ENCODE results near the gene MED12L.

MED12L gene

DNA sequence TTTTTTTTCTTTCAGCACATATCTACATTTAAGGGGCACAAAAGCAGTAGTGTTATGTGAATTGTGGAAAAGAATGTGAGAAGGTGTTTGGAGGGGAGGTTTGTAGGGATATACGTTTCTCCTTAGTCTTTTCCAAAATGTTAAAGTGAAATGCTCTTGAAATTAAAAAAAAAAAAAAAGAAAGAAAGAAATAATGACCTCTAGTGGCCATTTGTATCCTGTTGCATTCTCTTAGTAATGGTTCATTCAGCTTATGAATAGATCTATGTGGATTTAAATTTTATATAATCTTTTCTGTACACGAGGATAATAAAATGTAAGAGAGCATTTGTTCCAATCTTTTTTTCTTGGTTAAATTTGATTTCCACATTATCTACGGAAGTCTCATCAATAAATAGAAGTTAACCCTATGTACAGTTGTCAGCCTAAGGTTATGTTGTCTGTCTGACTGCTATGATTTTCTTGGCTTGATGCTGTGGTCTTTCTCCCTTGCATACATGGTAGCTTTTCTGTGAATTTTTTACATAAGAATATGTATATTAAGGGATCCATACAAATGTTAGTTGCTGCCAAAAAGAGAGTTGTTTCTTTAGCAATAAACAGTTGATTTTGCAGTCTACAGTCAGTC, 242.2 kb downstream of the MED12L start:
- TF ChIP-seq, protein P1, sequence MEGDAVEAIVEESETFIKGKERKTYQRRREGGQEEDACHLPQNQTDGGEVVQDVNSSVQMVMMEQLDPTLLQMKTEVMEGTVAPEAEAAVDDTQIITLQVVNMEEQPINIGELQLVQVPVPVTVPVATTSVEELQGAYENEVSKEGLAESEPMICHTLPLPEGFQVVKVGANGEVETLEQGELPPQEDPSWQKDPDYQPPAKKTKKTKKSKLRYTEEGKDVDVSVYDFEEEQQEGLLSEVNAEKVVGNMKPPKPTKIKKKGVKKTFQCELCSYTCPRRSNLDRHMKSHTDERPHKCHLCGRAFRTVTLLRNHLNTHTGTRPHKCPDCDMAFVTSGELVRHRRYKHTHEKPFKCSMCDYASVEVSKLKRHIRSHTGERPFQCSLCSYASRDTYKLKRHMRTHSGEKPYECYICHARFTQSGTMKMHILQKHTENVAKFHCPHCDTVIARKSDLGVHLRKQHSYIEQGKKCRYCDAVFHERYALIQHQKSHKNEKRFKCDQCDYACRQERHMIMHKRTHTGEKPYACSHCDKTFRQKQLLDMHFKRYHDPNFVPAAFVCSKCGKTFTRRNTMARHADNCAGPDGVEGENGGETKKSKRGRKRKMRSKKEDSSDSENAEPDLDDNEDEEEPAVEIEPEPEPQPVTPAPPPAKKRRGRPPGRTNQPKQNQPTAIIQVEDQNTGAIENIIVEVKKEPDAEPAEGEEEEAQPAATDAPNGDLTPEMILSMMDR (IDR thresholded peaks at IDR 0.05), result peak; percentile 70

DNA sequence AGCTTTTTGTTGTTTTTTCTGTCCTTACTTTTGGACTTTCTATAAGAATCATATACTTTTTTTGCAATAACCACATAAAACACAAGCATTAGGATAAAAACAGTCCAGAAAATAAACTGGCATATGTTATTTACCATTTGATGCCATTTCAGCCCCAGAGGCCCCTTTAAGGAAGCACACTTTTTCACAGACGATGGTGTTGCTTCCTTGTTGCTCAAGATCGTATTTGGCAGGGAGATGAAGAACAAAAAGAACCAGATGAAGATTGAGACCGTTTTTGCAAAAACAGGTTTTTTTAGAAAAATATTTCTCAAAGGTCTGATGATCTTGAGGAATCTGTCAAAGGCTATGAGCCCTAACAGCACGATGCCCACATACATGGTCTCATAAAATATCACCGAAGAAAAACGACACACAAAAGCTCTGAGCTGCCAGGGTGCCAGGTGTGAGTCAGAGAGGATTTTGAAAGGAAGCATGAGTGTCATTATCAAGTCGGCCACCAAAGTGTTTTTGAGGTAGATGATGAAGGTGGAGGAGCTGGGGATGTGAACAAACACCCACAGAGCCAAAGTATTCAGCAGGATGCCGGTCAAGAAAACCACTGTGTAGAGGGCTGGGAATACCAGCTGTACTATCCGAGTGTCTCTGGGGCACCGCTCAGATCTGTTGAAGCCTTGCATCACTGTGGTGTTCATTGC, 243.0 kb downstream of the MED12L start:
- TF ChIP-seq, protein P1 (IDR thresholded peaks at IDR 0.05), result no peak

DNA sequence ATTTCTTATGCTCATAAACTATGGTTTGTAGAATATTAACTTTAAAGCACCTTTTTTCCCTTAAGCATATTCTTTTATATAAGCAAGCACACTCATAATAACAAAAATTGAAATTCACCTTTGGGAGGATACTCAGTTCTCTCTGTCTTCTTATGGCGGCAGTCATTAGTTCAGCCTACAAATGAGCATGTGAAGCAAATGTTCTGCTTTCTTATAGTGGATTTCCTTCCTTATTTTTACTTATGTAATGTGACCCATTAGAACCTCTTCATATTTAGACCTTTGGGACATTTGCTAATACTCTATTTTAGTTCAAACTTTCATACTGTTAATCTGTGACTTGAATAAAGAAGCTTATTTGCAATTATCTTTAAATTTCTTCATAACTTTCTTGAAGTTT, 243.9 kb downstream of the MED12L start, which contains the start of gene P2RY13:
P2RY13 (minus strand) TSS at position 187 of the 400 bp plus-strand sequence; CDS start at position 166, 21 bp downstream.
- TF ChIP-seq, protein P1 (IDR thresholded peaks at IDR 0.05), result no peak

DNA sequence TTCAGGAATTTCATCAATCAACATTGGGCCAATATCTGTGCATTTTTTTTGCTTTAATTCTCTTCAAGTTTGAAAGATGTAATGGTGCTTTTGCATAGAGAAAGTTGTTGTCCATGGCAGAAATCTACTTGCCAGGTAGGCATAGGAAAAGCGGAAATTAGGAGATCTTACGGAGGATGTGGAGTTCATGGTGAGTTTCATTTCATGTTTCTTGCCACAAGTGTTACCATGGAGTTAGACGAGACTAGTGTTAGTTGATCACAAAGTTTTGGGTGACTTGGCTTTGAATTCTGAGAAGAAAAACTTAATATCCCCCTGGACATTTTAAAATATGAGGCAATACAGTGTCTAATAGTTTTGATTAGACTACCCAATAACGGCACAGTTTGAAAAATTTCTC, 244.9 kb downstream of the MED12L start:
- TF ChIP-seq, protein P1 (IDR thresholded peaks at IDR 0.05), result no peak

DNA sequence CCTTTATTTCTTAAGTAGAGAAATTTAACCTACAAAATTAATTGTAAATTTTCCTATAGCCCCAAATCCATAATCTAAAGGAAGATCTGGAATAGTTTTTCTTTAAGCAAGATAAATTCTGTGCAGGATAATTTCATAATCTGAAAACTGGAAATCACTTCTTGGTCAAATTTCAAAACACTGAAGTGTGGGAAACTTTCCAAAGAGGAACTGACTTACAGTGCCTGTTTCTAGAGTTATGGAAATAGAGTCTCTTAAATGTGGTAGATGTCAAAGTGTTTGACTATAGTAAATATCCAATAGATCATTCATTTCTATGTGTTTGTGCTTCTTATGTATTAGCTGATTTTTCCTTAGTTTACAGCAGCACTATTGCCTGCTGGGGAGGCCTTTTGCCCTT, 245.4 kb downstream of the MED12L start:
- TF ChIP-seq, protein P1 (IDR thresholded peaks at IDR 0.05), result no peak

DNA sequence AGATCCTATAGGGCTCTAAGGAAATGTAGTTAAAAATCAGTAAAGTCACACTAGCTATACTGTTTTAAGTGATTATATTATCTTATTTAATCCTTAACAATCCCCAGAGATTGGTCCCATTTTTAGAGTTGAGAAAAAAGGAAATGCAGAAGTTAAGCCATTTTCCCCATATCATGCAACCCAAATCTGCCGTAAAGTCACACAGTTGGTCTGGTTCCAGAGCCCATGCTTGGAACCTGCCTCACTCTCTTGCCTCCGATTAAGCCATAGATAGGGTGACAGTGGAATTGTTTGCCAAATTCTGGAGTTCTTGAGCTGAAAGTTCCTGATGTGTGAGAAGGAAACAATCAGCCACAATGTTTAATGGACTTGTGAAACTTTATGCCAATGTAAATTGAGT, 246.2 kb downstream of the MED12L start:
- TF ChIP-seq, protein P1 (IDR thresholded peaks at IDR 0.05), result no peak

DNA sequence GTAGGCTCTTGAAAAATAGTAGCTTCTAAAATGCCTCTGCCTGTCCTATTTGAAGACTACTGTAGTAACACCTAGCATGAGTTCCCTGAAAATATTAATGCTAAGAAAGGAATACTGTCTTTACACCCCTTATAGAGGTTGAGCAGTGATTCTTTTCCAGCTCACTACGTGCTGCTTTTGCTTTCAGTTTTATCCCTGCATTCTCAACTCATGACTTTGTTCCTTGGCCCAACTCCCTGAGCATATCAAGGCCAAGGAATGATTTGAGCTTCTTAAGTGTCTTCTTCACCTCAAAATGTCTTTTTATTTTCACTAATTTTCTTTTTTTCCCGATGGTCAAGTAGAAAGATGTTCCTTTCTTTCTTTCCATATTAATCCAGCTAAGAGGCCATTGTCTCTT, 260.4 kb downstream of the MED12L start:
- TF ChIP-seq, protein P1 (IDR thresholded peaks at IDR 0.05), result no peak
